OCI-LY7 (cell line): Measurements from ENCODE around the gene POLR2I. TPM values are rescaled to one million over a fixed set of nuclear protein-coding genes. Genes with fewer than 3 reads are reported as not detected.

Experiments used
- BruUV-seq: library from RNA; stranded (reverse); fragments of 400-500 nt; replicated peaks from 2 replicates; lab custom pipeline; 2021; lab: Mats Ljungman, UMichigan
- CTCF ChIA-PET: fragments of 300-600 bp; sonication (Branson Sonifier 250); formaldehyde crosslinking; loops from one replicate; lab custom pipeline; 2022; ENCODE audit warnings: antibody characterized with exemption; ENCODE audit not compliant: unreplicated experiment; lab: Charles Lee
- POLR2A ChIA-PET: fragments of 300-600 bp; sonication (Branson Sonifier 250); formaldehyde crosslinking; loops from one replicate; lab custom pipeline; 2022; ENCODE audit warnings: antibody characterized with exemption; lab: Charles Lee
- DNase-seq: peaks from one replicate; pipeline ENCODE4 v3.0.0-alpha.2; 2015; ENCODE audit warnings: low spot score
- H2AFZ ChIP-seq: fragments of 200-600 bp; sonication (generic), shearing (Covaris generic); 2 replicates; pipeline ENCODE4 v1.6.1; 2014; ENCODE audit warnings: mild to moderate bottlenecking, antibody characterized with exemption, low read length, moderate library complexity
- H3K27ac ChIP-seq: fragments of 200-600 bp; sonication (generic); 2 replicates; pipeline ENCODE4 v1.5.1; 2014; ENCODE audit warnings: mixed run types, low read depth, mild to moderate bottlenecking, moderate library complexity, low read length, inconsistent platforms; ENCODE audit not compliant: poor library complexity, severe bottlenecking
- H3K36me3 ChIP-seq: fragments of 200-600 bp; sonication (generic); 2 replicates; pipeline ENCODE4 v1.6.1; 2014; ENCODE audit warnings: mild to moderate bottlenecking, antibody characterized with exemption, low read length, moderate library complexity, mixed read lengths; ENCODE audit not compliant: insufficient read depth
- H3K4me1 ChIP-seq: fragments of 200-600 bp; sonication (generic); 2 replicates; pipeline ENCODE4 v1.5.1; 2014; ENCODE audit warnings: mild to moderate bottlenecking, low read length; ENCODE audit not compliant: insufficient read depth, poor library complexity, severe bottlenecking
- H3K4me2 ChIP-seq: fragments of 200-600 bp; sonication (generic); 2 replicates; pipeline ENCODE4 v1.6.1; 2014; ENCODE audit warnings: mild to moderate bottlenecking, low read length
- H3K4me3 ChIP-seq: fragments of 200-600 bp; sonication (generic); 2 replicates; pipeline ENCODE4 v1.5.1; 2014; ENCODE audit warnings: mild to moderate bottlenecking, low read depth, low read length; ENCODE audit not compliant: poor library complexity, severe bottlenecking
- H3K79me2 ChIP-seq: fragments of 200-600 bp; sonication (generic); 2 replicates; pipeline ENCODE4 v1.6.1; 2016; ENCODE audit warnings: low read depth, mild to moderate bottlenecking, low read length, moderate library complexity, mixed read lengths; ENCODE audit not compliant: insufficient read depth
- H3K9me2 ChIP-seq: fragments of 200-600 bp; sonication (generic); 2 replicates; pipeline ENCODE4 v1.6.1; 2016; ENCODE audit warnings: mild to moderate bottlenecking, low read length, mixed read lengths; ENCODE audit not compliant: insufficient read depth
- H3K9me3 ChIP-seq: fragments of 200-600 bp; sonication (generic); 2 replicates; pipeline ENCODE4 v1.6.1; 2014; ENCODE audit warnings: mild to moderate bottlenecking, mixed run types, low read length, mixed read lengths
- H4K20me1 ChIP-seq: fragments of 200-600 bp; sonication (generic); 2 replicates; pipeline ENCODE4 v1.6.1; 2014; ENCODE audit warnings: mild to moderate bottlenecking, antibody characterized with exemption, low read length, moderate library complexity, mixed read lengths; ENCODE audit not compliant: insufficient read depth
- EZH2phosphoT487 ChIP-seq: fragments of 200-600 bp; sonication (generic); IDR thresholded peaks from 2 replicates; pipeline ENCODE4 v1.6.1; 2018; ENCODE audit warnings: low read depth, borderline replicate concordance, mild to moderate bottlenecking, mixed run types, antibody characterized with exemption, low read length, moderate library complexity, mixed read lengths
- intact Hi-C: fragments of 100-400 bp; cut with micrococcal nuclease; formaldehyde crosslinking; loops from one replicate; pipeline ENCODE4 v1.10.0; 2022; ENCODE audit not compliant: unreplicated experiment
- total RNA-seq, 2 experiments: library from RNA; depleted of rRNA in 1 of 2; stranded (reverse); fragments of >200 nt in 1 of 2; shearing (Covaris generic) in 1 of 2; gene quantifications; 2 replicates each; pipeline ENCODE4 v1.2.3, GENCODE V29; 2014 to 2022
- TF ChIP-seq, protein P1 (sequence below): fragments of 200-600 bp; sonication (generic); conservative IDR thresholded peaks from 2 replicates; pipeline ENCODE4 v1.5.1; 2014; ENCODE audit warnings: mild to moderate bottlenecking, antibody characterized with exemption, low read length, moderate library complexity, mixed read lengths

Gene POLR2I
- total RNA-seq, 2 experiments from 2014 or later: 78.6 to 151 TPM

DNA sequence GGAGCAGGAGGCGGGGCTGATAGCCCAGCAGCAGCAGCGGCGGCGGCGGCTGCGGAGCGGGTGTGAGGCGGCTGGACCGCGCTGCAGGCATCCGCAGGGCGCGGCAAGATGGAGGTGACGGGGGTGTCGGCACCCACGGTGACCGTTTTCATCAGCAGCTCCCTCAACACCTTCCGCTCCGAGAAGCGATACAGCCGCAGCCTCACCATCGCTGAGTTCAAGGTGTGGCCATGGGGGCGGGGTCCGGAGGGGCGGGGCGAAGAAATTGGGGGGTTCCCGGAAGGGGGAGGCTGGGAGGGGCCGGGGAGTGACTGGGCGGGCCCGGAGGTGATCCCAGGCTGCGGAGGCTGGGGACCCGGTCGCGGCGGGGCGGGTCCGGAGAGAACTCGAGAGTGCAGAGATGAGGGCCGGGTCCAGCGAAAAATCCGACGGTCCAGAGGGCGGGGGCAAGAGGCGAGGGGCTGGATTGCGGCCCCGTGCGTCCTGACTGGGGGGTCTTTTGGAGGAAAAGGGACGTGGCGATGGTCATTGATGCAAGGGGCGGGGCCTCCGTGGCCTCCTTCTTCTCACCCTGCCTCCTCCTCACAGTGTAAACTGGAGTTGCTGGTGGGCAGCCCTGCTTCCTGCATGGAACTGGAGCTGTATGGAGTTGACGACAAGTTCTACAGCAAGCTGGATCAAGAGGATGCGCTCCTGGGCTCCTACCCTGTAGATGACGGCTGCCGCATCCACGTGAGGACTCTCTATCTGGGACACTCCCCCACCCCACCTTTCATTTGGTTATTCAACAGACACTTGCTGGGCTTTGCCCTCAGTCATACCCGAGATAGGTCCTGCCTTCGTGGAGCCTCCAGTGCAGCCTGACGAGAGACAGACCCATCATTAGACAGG, 1.0 kb upstream of the POLR2I start, which contains the start of gene TBCB:
Gene TBCB (plus strand): TSS at position 16 of the 891 bp plus-strand sequence. CDS start 93 bp downstream, at position 109.
- H3K4me2 ChIP-seq: peak within 1 kb of the TSS; percentile 81
- peak; percentile 60 for DNase-seq
- H4K20me1 ChIP-seq: no peaks in the 10 kb centered on the region
- H2AFZ ChIP-seq: peak within 1 kb of the TSS; percentile 56; the same call in 1 of the 2 replicates
- H3K79me2 ChIP-seq: peaks cover 13% of the 10 kb centered on the region; the same call in 1 of the 2 replicates
- intact Hi-C loops: loop anchor here (2.0 kb wide), 1 partner anchor 61 kb away; the partner anchor contains the start of genes THAP8 and WDR62
- TF ChIP-seq EZH2phosphoT487: no peak
- TF ChIP-seq, protein P1, sequence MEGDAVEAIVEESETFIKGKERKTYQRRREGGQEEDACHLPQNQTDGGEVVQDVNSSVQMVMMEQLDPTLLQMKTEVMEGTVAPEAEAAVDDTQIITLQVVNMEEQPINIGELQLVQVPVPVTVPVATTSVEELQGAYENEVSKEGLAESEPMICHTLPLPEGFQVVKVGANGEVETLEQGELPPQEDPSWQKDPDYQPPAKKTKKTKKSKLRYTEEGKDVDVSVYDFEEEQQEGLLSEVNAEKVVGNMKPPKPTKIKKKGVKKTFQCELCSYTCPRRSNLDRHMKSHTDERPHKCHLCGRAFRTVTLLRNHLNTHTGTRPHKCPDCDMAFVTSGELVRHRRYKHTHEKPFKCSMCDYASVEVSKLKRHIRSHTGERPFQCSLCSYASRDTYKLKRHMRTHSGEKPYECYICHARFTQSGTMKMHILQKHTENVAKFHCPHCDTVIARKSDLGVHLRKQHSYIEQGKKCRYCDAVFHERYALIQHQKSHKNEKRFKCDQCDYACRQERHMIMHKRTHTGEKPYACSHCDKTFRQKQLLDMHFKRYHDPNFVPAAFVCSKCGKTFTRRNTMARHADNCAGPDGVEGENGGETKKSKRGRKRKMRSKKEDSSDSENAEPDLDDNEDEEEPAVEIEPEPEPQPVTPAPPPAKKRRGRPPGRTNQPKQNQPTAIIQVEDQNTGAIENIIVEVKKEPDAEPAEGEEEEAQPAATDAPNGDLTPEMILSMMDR: no peak
- H3K4me1 ChIP-seq: peaks cover 24% of the 10 kb centered on the region
- no peaks in the 10 kb centered on the region for H3K9me3 ChIP-seq
- ChIA-PET POLR2A (interaction anchor here (0.9 to 1.3 kb wide), 3 partner anchors 12 to 62 kb away, joined by 3 to 4 read pairs (median 3); no protein-coding TSS in a partner anchor), CTCF (interaction anchor here (0.5 to 1.0 kb wide), 2 partner anchors 12 to 64 kb away, joined by 3 to 5 read pairs; no protein-coding TSS in a partner anchor)
- BruUV-seq: no TSS peak
- H3K36me3 ChIP-seq: peaks cover 37% of the 10 kb centered on the region
- no peaks in the 10 kb centered on the region for H3K9me2 ChIP-seq
- peak within 1 kb of the TSS; percentile 68 for H3K27ac ChIP-seq
- H3K4me3 ChIP-seq: peak within 1 kb of the TSS; percentile 80

DNA sequence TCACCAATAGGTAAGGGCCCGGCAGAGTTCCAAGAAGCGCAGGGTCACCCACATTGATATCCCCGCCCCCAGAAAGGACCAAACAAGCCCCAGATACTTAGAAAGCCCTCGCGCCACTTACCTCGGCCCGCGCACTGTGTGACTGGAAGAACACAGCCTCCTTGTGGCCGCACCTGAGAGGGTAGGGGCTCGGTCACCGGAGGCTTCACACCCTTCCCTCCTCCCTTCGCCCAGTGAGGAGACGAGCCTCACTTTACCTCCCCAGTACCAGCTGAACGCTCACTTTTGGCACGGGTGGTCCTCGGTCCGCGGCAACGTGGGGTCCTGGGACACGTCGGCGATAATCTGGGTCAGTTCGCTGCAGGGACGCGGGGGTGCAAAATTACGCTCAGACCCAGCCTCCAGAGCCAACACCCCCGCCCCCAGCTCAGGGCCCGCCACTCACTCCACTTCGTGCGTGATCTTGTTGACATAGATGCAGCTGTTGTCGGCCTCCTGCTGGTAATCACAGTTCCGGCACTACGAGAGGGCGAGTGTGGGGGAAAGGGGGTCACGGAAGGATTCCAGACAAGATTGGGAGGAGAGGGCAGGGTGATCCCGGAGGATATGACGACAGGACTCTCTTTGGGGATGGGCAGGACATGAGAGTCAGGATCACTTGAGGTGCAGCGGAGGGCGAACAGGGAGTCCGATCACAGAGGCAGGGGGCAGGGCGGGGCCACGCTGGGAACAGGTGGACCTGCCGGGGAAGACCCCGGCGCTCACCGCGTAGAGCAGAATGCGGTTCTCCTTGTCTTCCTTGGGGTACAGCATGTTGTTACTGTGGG, 568 bp downstream of the POLR2I start:
- Histone ChIP-seq H4K20me1 (no peaks in the 10 kb centered on the region), H3K9me3 (no peaks in the 10 kb centered on the region), H3K9me2 (no peaks in the 10 kb centered on the region), H3K27ac (peak overlapping the region; percentile 68), H3K4me3 (peak overlapping the region; percentile 80), H2AFZ (peak overlapping the region; percentile 39; the same call in 1 of the 2 replicates), H3K4me1 (peaks cover 28% of the 10 kb centered on the region), H3K79me2 (peaks cover 13% of the 10 kb centered on the region; the same call in 1 of the 2 replicates), H3K36me3 (peaks cover 34% of the 10 kb centered on the region), H3K4me2 (peak overlapping the region; percentile 73)
- TSS peak; percentile 79 for BruUV-seq
- CTCF ChIA-PET: no interaction called here
- POLR2A ChIA-PET: interaction anchor here (0.6 kb wide), 1 partner anchor 281 kb away, joined by 3 read pairs; no protein-coding TSS in a partner anchor
- intact Hi-C loops: loop anchor here (2.0 kb wide), 1 partner anchor 59 kb away; the partner anchor contains the start of genes THAP8 and WDR62
- TF ChIP-seq EZH2phosphoT487: no peak
- TF ChIP-seq, protein P1: 0 out of 2 replicates have a peak, but pooled peaks have one; percentile 21
- DNase-seq: peak; percentile 38
